Loucy (cell line): ENCODE results near the gene PTPN9.

Experiments
- H2AFZ ChIP-seq: fragments of 200-600 bp; sonication (generic); 2 replicates; pipeline ENCODE4 v1.6.0; 2016; ENCODE audit warnings: antibody characterized with exemption, mild to moderate bottlenecking, low read length, moderate library complexity
- H3F3A ChIP-seq: fragments of 200-600 bp; 2 replicates; pipeline ENCODE4 v1.6.0; 2016; ENCODE audit warnings: antibody characterized with exemption, low read depth, mild to moderate bottlenecking
- H3K27me3 ChIP-seq: fragments of 200-600 bp; sonication (generic); 2 replicates; pipeline ENCODE4 v1.6.1; 2014; ENCODE audit warnings: low read length, mild to moderate bottlenecking; ENCODE audit not compliant: insufficient read depth, poor library complexity, severe bottlenecking
- H3K36me3 ChIP-seq: fragments of 200-600 bp; sonication (generic); 2 replicates; pipeline ENCODE4 v1.6.1; 2016; ENCODE audit warnings: low read length; ENCODE audit not compliant: insufficient read depth
- H3K4me1 ChIP-seq: fragments of 200-600 bp; sonication (generic); 2 replicates; pipeline ENCODE4 v1.5.1; 2014; ENCODE audit warnings: low read length, mild to moderate bottlenecking; ENCODE audit not compliant: insufficient read depth, poor library complexity, severe bottlenecking
- H3K4me2 ChIP-seq: fragments of 200-600 bp; sonication (generic); 2 replicates; pipeline ENCODE4 v1.6.0; 2014; ENCODE audit warnings: antibody characterized with exemption, low read length, low read depth, mild to moderate bottlenecking; ENCODE audit not compliant: poor library complexity, severe bottlenecking
- H3K4me3 ChIP-seq: fragments of 200-600 bp; sonication (generic); 2 replicates; pipeline ENCODE4 v1.5.1; 2014; ENCODE audit warnings: low read length, mild to moderate bottlenecking, mixed read lengths; ENCODE audit not compliant: poor library complexity, severe bottlenecking
- H3K79me2 ChIP-seq: fragments of 200-600 bp; sonication (generic); 2 replicates; pipeline ENCODE4 v1.6.1; 2014; ENCODE audit warnings: low read length; ENCODE audit not compliant: insufficient read depth
- H3K9ac ChIP-seq: fragments of 200-600 bp; sonication (generic); 2 replicates; pipeline ENCODE4 v1.6.0; 2014; ENCODE audit warnings: mild to moderate bottlenecking, low read depth, low read length, moderate library complexity; ENCODE audit not compliant: poor library complexity, severe bottlenecking
- H3K9me2 ChIP-seq: fragments of 200-600 bp; sonication (generic); replicated peaks from 2 replicates; pipeline ENCODE4 v1.6.1; 2016; ENCODE audit warnings: low read depth, low read length, mixed read lengths
- H3K9me3 ChIP-seq: fragments of 200-600 bp; sonication (generic); 2 replicates; pipeline ENCODE4 v1.6.1; 2014; ENCODE audit warnings: mild to moderate bottlenecking, antibody characterized with exemption, low read length, low read depth; ENCODE audit not compliant: insufficient read depth
- H4K20me1 ChIP-seq: fragments of 200-600 bp; sonication (generic); 2 replicates; pipeline ENCODE4 v1.6.0; 2014; ENCODE audit warnings: antibody characterized with exemption, low read length, mild to moderate bottlenecking; ENCODE audit not compliant: insufficient read depth, poor library complexity, severe bottlenecking
- CTCF ChIP-seq: fragments of 200-600 bp; sonication (generic); conservative IDR thresholded peaks from 2 replicates; pipeline ENCODE4 v1.5.1; 2014; ENCODE audit warnings: mild to moderate bottlenecking, antibody characterized with exemption, low read length
- EZH2phosphoT487 ChIP-seq: fragments of 200-600 bp; IDR thresholded peaks from 2 replicates; pipeline ENCODE4 v1.6.1; 2018; ENCODE audit warnings: antibody characterized with exemption, mild to moderate bottlenecking, moderate library complexity, borderline replicate concordance

PTPN9 gene

GRCh38 chr15:75620841-75621391 is 41.8 kb upstream of the PTPN9 start:
- no peak overlapping the region for H3K4me3 ChIP-seq
- no peaks in the 10 kb centered on the region for H3K9me3 ChIP-seq
- peaks cover 15% of the 10 kb centered on the region for H3K4me1 ChIP-seq
- H3F3A ChIP-seq: peaks cover 9% of the 10 kb centered on the region
- no peaks in the 10 kb centered on the region for H3K27me3 ChIP-seq
- H2AFZ ChIP-seq: no peak overlapping the region
- TF ChIP-seq EZH2phosphoT487 (no peak), CTCF (no peak)
- peak overlapping the region; percentile 17 for H3K9ac ChIP-seq
- peak overlapping the region; percentile 17 for H3K4me2 ChIP-seq
- H3K79me2 ChIP-seq: peaks cover 11% of the 10 kb centered on the region
- H3K36me3 ChIP-seq: peaks cover 19% of the 10 kb centered on the region; the same call in 1 of the 2 replicates
- H3K9me2 ChIP-seq: no peaks in the 10 kb centered on the region
- H4K20me1 ChIP-seq: no peaks in the 10 kb centered on the region

- peaks cover 23% of the 10 kb centered on the region; the same call in 1 of the 2 replicates for H3K36me3 ChIP-seq
- H3K4me2 ChIP-seq: peak overlapping the region; percentile 17
- H3K79me2 ChIP-seq: peaks cover 11% of the 10 kb centered on the region
- no peak for TF ChIP-seq EZH2phosphoT487
- TF ChIP-seq CTCF: no peak
- no peaks in the 10 kb centered on the region for H3K9me3 ChIP-seq
- no peaks in the 10 kb centered on the region for H3K27me3 ChIP-seq
- no peaks in the 10 kb centered on the region for H3K9me2 ChIP-seq
- no peak overlapping the region for H3K4me3 ChIP-seq
- peaks cover 15% of the 10 kb centered on the region for H3K4me1 ChIP-seq
- H4K20me1 ChIP-seq: no peaks in the 10 kb centered on the region
- peaks cover 7% of the 10 kb centered on the region; the same call in 1 of the 2 replicates for H3F3A ChIP-seq
- H3K9ac ChIP-seq: peak overlapping the region; percentile 17
- no peak overlapping the region for H2AFZ ChIP-seq
These were observed 41.1 kb upstream of the PTPN9 start for GRCh38 chr15:75620058-75620820.

GRCh38 chr15:75616766-75617165 is 37.7 kb upstream of the PTPN9 start:
- TF ChIP-seq CTCF (no peak), EZH2phosphoT487 (no peak)
- Histone ChIP-seq H3K4me1 (peaks cover 15% of the 10 kb centered on the region), H3K4me2 (no peak overlapping the region)

More at GRCh38 chr15:75616766-75617165, 37.7 kb upstream of the PTPN9 start:
- Histone ChIP-seq H4K20me1 (no peaks in the 10 kb centered on the region), H3K9ac (no peak overlapping the region), H2AFZ (no peak overlapping the region), H3K4me3 (no peak overlapping the region), H3F3A (peaks cover 2% of the 10 kb centered on the region; the same call in 1 of the 2 replicates), H3K79me2 (no peaks in the 10 kb centered on the region), H3K9me3 (no peaks in the 10 kb centered on the region), H3K27me3 (no peaks in the 10 kb centered on the region), H3K36me3 (peaks cover 44% of the 10 kb centered on the region; the same call in 1 of the 2 replicates), H3K9me2 (no peaks in the 10 kb centered on the region)
